Astrocyte of the cerebellum (primary cell): ENCODE data around the gene L3MBTL4.

ENCODE experiments used
- DNase-seq: peaks from one replicate; pipeline ENCODE4 v3.0.0-alpha.2; 2011; ENCODE audit warnings: low read depth
- H3K4me3 ChIP-seq: 2 replicates; pipeline ENCODE4 v1.5.1; 2011; ENCODE audit warnings: mild to moderate bottlenecking, low read depth, low read length, moderate library complexity
- CTCF ChIP-seq: IDR thresholded peaks from 2 replicates; pipeline ENCODE4 v1.5.1; 2012; ENCODE audit warnings: low read length, low read depth, moderate library complexity, mild to moderate bottlenecking; ENCODE audit errors: missing control alignments
- in situ Hi-C: cut with HindIII; loops from 2 replicates; pipeline ENCODE4 v1.10.0; 2017; ENCODE audit warnings: low sequenced_read_pairs

L3MBTL4 gene

GRCh38 chr18:5961828-5962150 is 452.9 kb downstream of the L3MBTL4 start:
- in situ Hi-C loops = no loop called here
- no peak for TF ChIP-seq CTCF
- DNase-seq = no peak
- no peak overlapping the region for H3K4me3 ChIP-seq

GRCh38 chr18:5961097-5961827 is 453.4 kb downstream of the L3MBTL4 start:
- no peak for TF ChIP-seq CTCF
- no peak for DNase-seq
- H3K4me3 ChIP-seq = no peak overlapping the region
- in situ Hi-C loops = no loop called here

GRCh38 chr18:5958822-5959221 is 455.9 kb downstream of the L3MBTL4 start:
- no peak overlapping the region for H3K4me3 ChIP-seq
- in situ Hi-C loops = no loop called here
- DNase-seq = no peak
- TF ChIP-seq CTCF = no peak

- in situ Hi-C loops = no loop called here
- no peak overlapping the region for H3K4me3 ChIP-seq
- no peak for TF ChIP-seq CTCF
- DNase-seq = no peak
Observed at GRCh38 chr18:5955861-5956260, 458.9 kb downstream of the L3MBTL4 start.

GRCh38 chr18:5951515-5952091 is 463.1 kb downstream of the L3MBTL4 start:
- TF ChIP-seq CTCF = no peak
- DNase-seq = no peak
- no peak overlapping the region for H3K4me3 ChIP-seq
- in situ Hi-C loops = no loop called here

- no peak overlapping the region for H3K4me3 ChIP-seq
- TF ChIP-seq CTCF = no peak
- in situ Hi-C loops = no loop called here
- no peak for DNase-seq
Observed at GRCh38 chr18:5948781-5949180, 465.9 kb downstream of the L3MBTL4 start.
